BLaER1 (cell line): ENCODE measurements around the gene LRFN3.
"Not testable (repeated sequence)": the region's sequence is repeated elsewhere in the genome, so short reads cannot be mapped to it uniquely, and the experiment has no call there.

Experiments
- H3K27ac ChIP-seq: shearing (Covaris generic); formaldehyde crosslinking; 2 replicates; pipeline ENCODE4 v1.8.1; 2022
- H3K27me3 ChIP-seq: shearing (Covaris generic); formaldehyde crosslinking; 2 replicates; pipeline ENCODE4 v1.8.1; 2022
- H3K36me3 ChIP-seq: shearing (Covaris generic); formaldehyde crosslinking; 2 replicates; pipeline ENCODE4 v1.8.1; 2022
- H3K4me1 ChIP-seq: shearing (Covaris generic); formaldehyde crosslinking; 2 replicates; pipeline ENCODE4 v1.8.1; 2022
- H3K4me2 ChIP-seq: shearing (Covaris generic); formaldehyde crosslinking; 2 replicates; pipeline ENCODE4 v1.8.1; 2022
- H3K4me3 ChIP-seq: shearing (Covaris generic); formaldehyde crosslinking; 2 replicates; pipeline ENCODE4 v1.8.1; 2022
- H3K9ac ChIP-seq: shearing (Covaris generic); formaldehyde crosslinking; 2 replicates; pipeline ENCODE4 v1.8.1; 2022
- H3K9me3 ChIP-seq: shearing (Covaris generic); formaldehyde crosslinking; 2 replicates; pipeline ENCODE4 v1.8.1; 2022
- H4K20me1 ChIP-seq: shearing (Covaris generic); formaldehyde crosslinking; 2 replicates; pipeline ENCODE4 v1.8.1; 2022
- Cebpa-rat ChIP-seq: shearing (Covaris generic); IDR thresholded peaks from 2 replicates; pipeline ENCODE4 v1.8.1; 2022

Gene LRFN3

GRCh38 chr19:35944556-35944955 is 8.4 kb downstream of the LRFN3 start:
- no peak for TF ChIP-seq Cebpa-rat
- H3K27ac ChIP-seq, result no peak overlapping the region
- no peaks in the 10 kb centered on the region for H3K4me1 ChIP-seq
- H3K36me3 ChIP-seq, result 0 out of 2 replicates have a peak, but pooled peaks cover 7% of the 10 kb centered on the region
- no peak overlapping the region for H3K9ac ChIP-seq
- H3K4me3 ChIP-seq, result no peak overlapping the region
- H4K20me1 ChIP-seq, result peaks cover 21% of the 10 kb centered on the region
- no peaks in the 10 kb centered on the region for H3K9me3 ChIP-seq
- no peak overlapping the region for H3K4me2 ChIP-seq
- H3K27me3 ChIP-seq, result no peaks in the 10 kb centered on the region

- Histone ChIP-seq H3K9me3 (no peaks in the 10 kb centered on the region), H3K27me3 (no peaks in the 10 kb centered on the region), H3K9ac (no peak overlapping the region), H3K27ac (no peak overlapping the region), H3K4me2 (no peak overlapping the region), H3K4me1 (no peaks in the 10 kb centered on the region), H3K4me3 (no peak overlapping the region), H3K36me3 (0 out of 2 replicates have a peak, but pooled peaks cover 3% of the 10 kb centered on the region), H4K20me1 (peaks cover 14% of the 10 kb centered on the region)
- TF ChIP-seq Cebpa-rat, result no peak
Observed at GRCh38 chr19:35945121-35945790, 9.1 kb downstream of the LRFN3 start.

DNA sequence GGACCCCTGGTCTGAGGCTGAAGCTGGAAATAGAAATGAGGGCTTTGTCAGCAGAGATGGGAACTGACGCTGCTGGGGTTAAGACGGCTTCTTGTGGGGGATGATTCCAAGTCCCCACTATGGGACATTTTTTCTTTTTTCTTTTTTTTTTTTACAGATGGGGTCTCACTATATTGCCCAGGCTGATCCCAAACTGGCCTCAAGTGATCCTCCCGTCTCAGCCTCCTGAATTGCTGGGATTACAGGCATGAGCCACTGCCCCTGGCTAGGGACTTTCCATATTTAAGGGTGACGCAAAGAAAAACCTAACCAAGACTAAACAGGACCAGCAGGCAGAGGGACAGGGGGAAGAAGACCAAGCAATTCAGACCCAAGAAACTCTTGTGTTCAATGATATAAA is 10.0 kb downstream of the LRFN3 start:
- Histone ChIP-seq H3K27ac (no peak overlapping the region), H3K4me1 (0 out of 2 replicates have a peak, but pooled peaks cover 8% of the 10 kb centered on the region), H3K27me3 (no peaks in the 10 kb centered on the region), H3K36me3 (no peaks in the 10 kb centered on the region), H3K9ac (no peak overlapping the region), H4K20me1 (peaks cover 11% of the 10 kb centered on the region; the same call in 1 of the 2 replicates), H3K4me2 (no peak overlapping the region), H3K4me3 (no peak overlapping the region), H3K9me3 (no peaks in the 10 kb centered on the region)
- TF ChIP-seq Cebpa-rat, result no peak

- Histone ChIP-seq H3K4me2 (no peak overlapping the region), H3K4me3 (no peak overlapping the region), H3K27me3 (no peaks in the 10 kb centered on the region), H3K9ac (no peak overlapping the region), H3K9me3 (no peaks in the 10 kb centered on the region), H3K4me1 (peaks cover 29% of the 10 kb centered on the region), H4K20me1 (peaks cover 10% of the 10 kb centered on the region; the same call in 1 of the 2 replicates), H3K36me3 (no peaks in the 10 kb centered on the region), H3K27ac (no peak overlapping the region)
- no peak for TF ChIP-seq Cebpa-rat
Observed at GRCh38 chr19:35949131-35949530, 13.0 kb downstream of the LRFN3 start.

DNA sequence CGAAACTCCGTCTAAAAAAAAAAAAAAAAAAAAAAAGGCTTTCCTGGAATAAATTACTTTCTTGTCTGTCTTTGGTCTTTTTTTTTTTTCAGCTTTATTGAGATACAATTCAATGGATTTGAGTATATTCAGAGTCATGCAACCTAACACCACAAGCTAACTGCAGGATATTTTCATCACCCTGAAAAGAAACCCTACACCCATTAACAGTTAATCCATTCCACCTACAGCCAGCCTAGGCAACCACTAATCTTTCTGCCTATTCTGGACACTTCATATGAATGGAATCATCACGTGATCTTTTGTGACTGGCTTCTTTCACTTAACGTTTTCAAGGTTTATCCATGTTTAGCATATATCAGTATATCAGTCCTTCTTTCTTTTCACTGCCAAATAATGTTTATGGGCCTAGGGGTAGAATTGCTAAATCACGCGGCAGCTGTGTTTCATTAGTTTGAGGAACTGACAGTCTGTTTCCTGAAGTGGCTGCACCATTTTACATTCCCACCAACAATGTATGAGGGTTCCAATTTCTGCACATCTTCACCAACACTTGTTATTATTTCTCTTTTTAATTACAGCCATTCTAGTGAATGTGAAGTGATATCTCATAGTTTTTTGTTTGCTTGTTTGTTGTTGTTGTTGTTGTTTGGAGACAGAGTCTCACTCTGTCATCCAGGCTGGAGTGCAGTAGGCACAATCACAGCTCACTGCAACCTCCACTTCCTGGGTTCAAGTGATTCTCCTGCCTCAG is 19.9 kb downstream of the LRFN3 start:
- H4K20me1 ChIP-seq, result no peaks in the 10 kb centered on the region
- H3K4me1 ChIP-seq, result peaks cover 25% of the 10 kb centered on the region
- no peaks in the 10 kb centered on the region for H3K36me3 ChIP-seq
- no peak for TF ChIP-seq Cebpa-rat
- H3K27me3 ChIP-seq, result no peaks in the 10 kb centered on the region
- H3K4me3 ChIP-seq, result no peak overlapping the region
- peaks cover 7% of the 10 kb centered on the region for H3K9me3 ChIP-seq
- no peak overlapping the region for H3K27ac ChIP-seq
- no peak overlapping the region for H3K9ac ChIP-seq
- H3K4me2 ChIP-seq, result no peak overlapping the region

- not testable (repeated sequence) for H3K27me3 ChIP-seq, H3K4me2 ChIP-seq, H3K9me3 ChIP-seq, H3K27ac ChIP-seq, H3K4me3 ChIP-seq, H3K9ac ChIP-seq, H4K20me1 ChIP-seq, H3K36me3 ChIP-seq
- peaks cover 21% of the 10 kb centered on the region for H3K4me1 ChIP-seq
Observed at GRCh38 chr19:35957411-35957810, 21.2 kb downstream of the LRFN3 start.

DNA sequence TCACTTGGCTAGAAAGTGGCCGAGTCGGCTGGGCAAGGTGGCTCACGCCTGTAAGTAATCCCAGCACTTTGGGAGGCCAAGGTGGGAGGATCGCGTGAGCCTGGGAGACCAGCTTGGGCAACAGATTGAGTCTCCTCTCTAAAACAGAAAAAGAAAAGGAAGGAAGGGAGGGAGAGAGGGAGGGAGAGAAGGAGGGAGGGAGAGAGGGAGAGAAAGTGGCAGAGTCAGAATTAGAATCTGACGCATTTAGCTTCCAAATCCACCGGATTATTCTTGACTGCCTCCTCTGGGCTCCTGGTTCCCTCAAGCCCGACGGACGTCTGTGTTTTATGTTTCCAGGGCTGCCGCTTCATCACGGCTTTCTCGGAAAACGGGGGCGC is 22.5 kb downstream of the LRFN3 start:
- TF ChIP-seq Cebpa-rat, result no peak
- Histone ChIP-seq H3K4me2 (no peak overlapping the region), H3K9me3 (peaks cover 7% of the 10 kb centered on the region), H3K27me3 (no peaks in the 10 kb centered on the region), H3K4me3 (no peak overlapping the region), H4K20me1 (no peaks in the 10 kb centered on the region), H3K27ac (no peak overlapping the region), H3K4me1 (peaks cover 8% of the 10 kb centered on the region), H3K36me3 (no peaks in the 10 kb centered on the region), H3K9ac (no peak overlapping the region)

- peaks cover 7% of the 10 kb centered on the region for H3K9me3 ChIP-seq
- no peak overlapping the region for H3K4me3 ChIP-seq
- no peak overlapping the region for H3K27ac ChIP-seq
- H4K20me1 ChIP-seq, result no peaks in the 10 kb centered on the region
- TF ChIP-seq Cebpa-rat, result no peak
- H3K9ac ChIP-seq, result no peak overlapping the region
- no peak overlapping the region for H3K4me2 ChIP-seq
- H3K4me1 ChIP-seq, result peaks cover 2% of the 10 kb centered on the region
- H3K27me3 ChIP-seq, result no peaks in the 10 kb centered on the region
- H3K36me3 ChIP-seq, result no peaks in the 10 kb centered on the region
Observed at GRCh38 chr19:35959040-35959967, 23.1 kb downstream of the LRFN3 start.

DNA sequence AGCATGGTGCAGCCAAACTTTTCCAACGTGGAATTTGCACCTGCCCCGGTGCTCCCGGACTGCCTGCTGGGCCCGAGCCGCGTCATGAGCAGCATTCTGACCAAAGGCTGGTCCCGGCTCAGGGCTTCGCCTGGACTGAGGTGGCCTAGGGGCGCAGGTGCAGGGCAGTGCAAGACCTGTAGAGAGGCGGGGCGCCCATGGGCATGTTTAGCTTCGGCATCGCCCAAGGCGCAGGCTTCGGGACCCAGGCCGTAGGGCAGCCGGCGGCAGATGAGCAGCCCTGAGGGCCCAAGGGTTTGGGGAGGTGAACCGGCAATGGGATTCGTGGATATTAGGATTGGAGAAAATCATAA is 23.8 kb downstream of the LRFN3 start:
- no peaks in the 10 kb centered on the region for H3K36me3 ChIP-seq
- no peaks in the 10 kb centered on the region for H3K27me3 ChIP-seq
- no peaks in the 10 kb centered on the region for H3K4me1 ChIP-seq
- H3K9ac ChIP-seq, result no peak overlapping the region
- no peaks in the 10 kb centered on the region for H4K20me1 ChIP-seq
- H3K4me3 ChIP-seq, result no peak overlapping the region
- peaks cover 7% of the 10 kb centered on the region for H3K9me3 ChIP-seq
- TF ChIP-seq Cebpa-rat, result no peak
- no peak overlapping the region for H3K27ac ChIP-seq
- H3K4me2 ChIP-seq, result no peak overlapping the region
